HEK293T (cell line): ENCODE results near the gene NEMP2.

Experiments used
- BHLHE40 ChIP-seq: fragments of 450-650 bp; IDR thresholded peaks from 2 replicates; pipeline ENCODE4 v1.6.1; 2016; ENCODE audit warnings: mild to moderate bottlenecking, moderate library complexity, borderline replicate concordance
- ELF4 ChIP-seq: fragments of 450-650 bp; IDR thresholded peaks from 2 replicates; pipeline ENCODE4 v1.6.1; 2017; ENCODE audit warnings: antibody characterized with exemption
- FOXK2 ChIP-seq: fragments of 450-650 bp; IDR thresholded peaks from 2 replicates; pipeline ENCODE4 v1.6.1; 2016; ENCODE audit warnings: mild to moderate bottlenecking
- HDGF ChIP-seq: fragments of 450-650 bp; IDR thresholded peaks from 2 replicates; pipeline ENCODE4 v1.6.1; 2017; ENCODE audit warnings: antibody characterized with exemption, borderline replicate concordance
- PKNOX1 ChIP-seq: fragments of 450-650 bp; IDR thresholded peaks from 2 replicates; pipeline ENCODE4 v1.6.1; 2016

- TF ChIP-seq HDGF, result no peak
- no peak for TF ChIP-seq BHLHE40
- TF ChIP-seq PKNOX1, result no peak
- no peak for TF ChIP-seq FOXK2
- no peak for TF ChIP-seq ELF4
Measured at GRCh38 chr2:190576573-190576972, 42.1 kb upstream of the NEMP2 start.
